Forelimb muscle (tissue), 1 donor: ENCODE measurements around the gene ATG4D. TPM values are rescaled to one million over a fixed set of nuclear protein-coding genes. Genes with fewer than 3 reads are reported as not detected.

ENCODE experiments used
- DNase-seq: peaks from one replicate; pipeline ENCODE4 v3.0.0-alpha.2; 2013; ENCODE audit warnings: low read depth
- polyA plus RNA-seq: library from polyadenylated mRNA; unstranded; fragments of 120-200 nt; gene quantifications from one replicate; pipeline ENCODE4 v1.2.1, GENCODE V29; 2013; ENCODE audit not compliant: insufficient read length

Gene ATG4D
- 22.7 TPM for polyA plus RNA-seq

GRCh38 chr19:10543420-10544241, at the start of gene ATG4D:
ATG4D (plus strand) TSS chr19:10543904; CDS start chr19:10544091, 187 bp downstream.
- DNase-seq: no peak

GRCh38 chr19:10497371-10497770, 46.3 kb upstream of the ATG4D start:
- no peak for DNase-seq

- no peak for DNase-seq
Measured at GRCh38 chr19:10499550-10500246, 44.0 kb upstream of the ATG4D start.

GRCh38 chr19:10500247-10500592, 43.5 kb upstream of the ATG4D start:
- no peak for DNase-seq

- DNase-seq: no peak
Measured at GRCh38 chr19:10501971-10502523, 41.7 kb upstream of the ATG4D start.

- peak; percentile 83 for DNase-seq
Measured at GRCh38 chr19:10502524-10503001, 41.1 kb upstream of the ATG4D start.

GRCh38 chr19:10503002-10503789, 40.5 kb upstream of the ATG4D start, which contains the start of gene KEAP1:
KEAP1 (minus strand) TSS chr19:10503356; CDS start chr19:10500033, 3,323 bp downstream.
- DNase-seq: no peak

GRCh38 chr19:10505583-10506229, 38.0 kb upstream of the ATG4D start:
- no peak for DNase-seq

GRCh38 chr19:10508036-10508435, 35.7 kb upstream of the ATG4D start:
- no peak for DNase-seq

GRCh38 chr19:10508707-10509106, 35.0 kb upstream of the ATG4D start:
- DNase-seq: no peak

- DNase-seq: no peak
Measured at GRCh38 chr19:10510301-10510802, 33.4 kb upstream of the ATG4D start.

GRCh38 chr19:10513223-10513622, 30.5 kb upstream of the ATG4D start:
- DNase-seq: no peak

- no peak for DNase-seq
Measured at GRCh38 chr19:10514211-10515145, 29.2 kb upstream of the ATG4D start.

GRCh38 chr19:10516064-10516385, 27.7 kb upstream of the ATG4D start:
- no peak for DNase-seq

- DNase-seq: no peak
Measured at GRCh38 chr19:10516671-10517286, 26.9 kb upstream of the ATG4D start.

- DNase-seq: no peak
Measured at GRCh38 chr19:10517361-10517759, 26.3 kb upstream of the ATG4D start, which contains the start of gene S1PR5. S1PR5 (minus strand) TSS chr19:10517447; CDS start chr19:10515011, 2,436 bp downstream.

GRCh38 chr19:10517760-10518443, 25.8 kb upstream of the ATG4D start:
- DNase-seq: no peak

GRCh38 chr19:10518444-10519361, 25.0 kb upstream of the ATG4D start:
- DNase-seq: no peak
